H9 (cell line): ENCODE measurements around the gene ABCA3. TPM values are rescaled to one million over a fixed set of nuclear protein-coding genes. Genes with fewer than 3 reads are reported as not detected.

Source experiments
- DNase-seq: peaks from one replicate; pipeline ENCODE4 v3.0.0-alpha.2; 2017
- H2AFZ ChIP-seq: one replicate; pipeline ENCODE4 v1.6.1; 2013; ENCODE audit warnings: mild to moderate bottlenecking, low read length, control low read depth, moderate library complexity
- H2AK5ac ChIP-seq: 2 replicates; pipeline ENCODE4 v1.6.1; 2013; ENCODE audit warnings: low read length, control low read depth, mixed read lengths; ENCODE audit not compliant: insufficient read length
- H2BK120ac ChIP-seq: one replicate; pipeline ENCODE4 v1.6.1; 2013; ENCODE audit warnings: low read depth, mild to moderate bottlenecking, low read length, control low read depth, inconsistent platforms; ENCODE audit not compliant: poor library complexity, severe bottlenecking
- H2BK12ac ChIP-seq: 2 replicates; pipeline ENCODE4 v1.6.1; 2013; ENCODE audit warnings: low read length, control low read depth, mixed read lengths, low read depth; ENCODE audit not compliant: insufficient read length
- H2BK15ac ChIP-seq: 2 replicates; pipeline ENCODE4 v1.6.1; 2013; ENCODE audit warnings: low read depth, low read length, control low read depth
- H2BK20ac ChIP-seq: one replicate; pipeline ENCODE4 v1.6.1; 2013; ENCODE audit warnings: low read depth, mild to moderate bottlenecking, low read length, control low read depth, inconsistent platforms; ENCODE audit not compliant: poor library complexity, severe bottlenecking
- H2BK5ac ChIP-seq: 2 replicates; pipeline ENCODE4 v1.6.1; 2013; ENCODE audit warnings: low read length, control low read depth, mixed read lengths; ENCODE audit not compliant: insufficient read length
- H3K14ac ChIP-seq: 2 replicates; pipeline ENCODE4 v1.6.1; 2013; ENCODE audit warnings: low read length, control low read depth; ENCODE audit not compliant: insufficient read depth
- H3K18ac ChIP-seq: 2 replicates; pipeline ENCODE4 v1.6.1; 2013; ENCODE audit warnings: low read depth, mild to moderate bottlenecking, mixed read lengths, low read length, control low read depth; ENCODE audit not compliant: insufficient read length
- H3K23ac ChIP-seq: 2 replicates; pipeline ENCODE4 v1.6.1; 2013; ENCODE audit warnings: low read length, control low read depth, mixed read lengths, low read depth; ENCODE audit not compliant: insufficient read length
- H3K23me2 ChIP-seq: 2 replicates; pipeline ENCODE4 v1.6.1; 2013; ENCODE audit warnings: low read depth, mild to moderate bottlenecking, mixed read lengths, low read length, control low read depth; ENCODE audit not compliant: insufficient read length, poor library complexity, severe bottlenecking
- H3K27ac ChIP-seq: 2 replicates; pipeline ENCODE4 v1.5.1; 2013; ENCODE audit warnings: low read length, control low read depth, mixed read lengths, low read depth; ENCODE audit not compliant: insufficient read length
- H3K27me3 ChIP-seq: 2 replicates; pipeline ENCODE4 v1.6.1; 2013; ENCODE audit warnings: low read length, control low read depth, inconsistent platforms; ENCODE audit not compliant: insufficient read depth
- H3K4ac ChIP-seq: 2 replicates; pipeline ENCODE4 v1.6.1; 2013; ENCODE audit warnings: low read depth, mild to moderate bottlenecking, control low read depth, inconsistent platforms, low read length, moderate library complexity
- H3K4me1 ChIP-seq: 2 replicates; pipeline ENCODE4 v1.6.1; 2013; ENCODE audit warnings: low read length, control low read depth, inconsistent platforms; ENCODE audit not compliant: insufficient read depth
- H3K4me2 ChIP-seq: 2 replicates; pipeline ENCODE4 v1.6.1; 2013; ENCODE audit warnings: low read length, control low read depth, mixed read lengths; ENCODE audit not compliant: insufficient read length, insufficient read depth
- H3K56ac ChIP-seq: 2 replicates; pipeline ENCODE4 v1.6.1; 2013; ENCODE audit warnings: low read depth, mild to moderate bottlenecking, mixed read lengths, low read length, control low read depth; ENCODE audit not compliant: insufficient read length
- H3K79me1 ChIP-seq: 2 replicates; pipeline ENCODE4 v1.6.1; 2013; ENCODE audit warnings: low read depth, mild to moderate bottlenecking, moderate library complexity, low read length, control low read depth, inconsistent platforms; ENCODE audit not compliant: insufficient read depth, poor library complexity, severe bottlenecking
- H3K79me2 ChIP-seq: 2 replicates; pipeline ENCODE4 v1.6.1; 2013; ENCODE audit warnings: low read length, control low read depth, inconsistent platforms; ENCODE audit not compliant: insufficient read depth
- H3K9ac ChIP-seq: 2 replicates; pipeline ENCODE4 v1.6.1; 2013; ENCODE audit warnings: low read length, control low read depth, mixed read lengths; ENCODE audit not compliant: insufficient read length; ENCODE audit errors: extremely low read depth
- H3K9me3 ChIP-seq: one replicate; pipeline ENCODE4 v1.6.1; 2013; ENCODE audit warnings: low read depth, low read length, inconsistent platforms; ENCODE audit not compliant: control insufficient read depth
- H3T11ph ChIP-seq: one replicate; pipeline ENCODE4 v1.6.1; 2013; ENCODE audit warnings: mild to moderate bottlenecking, low read length, control low read depth, inconsistent platforms
- H4K20me1 ChIP-seq: one replicate; pipeline ENCODE4 v1.6.1; 2013; ENCODE audit not compliant: control insufficient read depth, insufficient read length, insufficient read depth
- H4K5ac ChIP-seq: 2 replicates; pipeline ENCODE4 v1.6.1; 2013; ENCODE audit warnings: low read depth, mild to moderate bottlenecking, mixed read lengths, low read length, control low read depth; ENCODE audit not compliant: insufficient read length
- H4K8ac ChIP-seq: replicated peaks from 2 replicates; pipeline ENCODE4 v1.6.1; 2013; ENCODE audit warnings: low read length, control low read depth, mixed read lengths, low read depth; ENCODE audit not compliant: insufficient read length
- H4K91ac ChIP-seq: 2 replicates; pipeline ENCODE4 v1.6.1; 2013; ENCODE audit warnings: low read depth, mild to moderate bottlenecking, moderate library complexity, mixed read lengths, low read length, control low read depth; ENCODE audit not compliant: insufficient read length
- H3K27ac Mint-ChIP-seq, 3 experiments: 2 replicates in 2 of 3; 3 replicates in 1 of 3; pipeline ENCODE4 v1.8.0; 2020 to 2021; ENCODE audit warnings: mixed read lengths in 3 of 3, mild to moderate bottlenecking in 1 of 3, moderate library complexity in 1 of 3
- H3K27me3 Mint-ChIP-seq: 2 replicates; pipeline ENCODE4 v1.8.0; 2021; ENCODE audit warnings: low read depth, mild to moderate bottlenecking, moderate library complexity, mixed read lengths
- H3K36me3 Mint-ChIP-seq, 3 experiments: 2 replicates in 2 of 3; 3 replicates in 1 of 3; pipeline ENCODE4 v1.8.0; 2020 to 2021; ENCODE audit warnings: low read depth in 3 of 3, mixed read lengths in 3 of 3; ENCODE audit not compliant: insufficient read depth in 1 of 3
- H3K4me1 Mint-ChIP-seq, 2 experiments: 2 replicates each; pipeline ENCODE4 v1.8.0; 2020; ENCODE audit warnings: mixed read lengths in 2 of 2
- H3K4me3 Mint-ChIP-seq, 2 experiments: 2 replicates in 1 of 2; 3 replicates in 1 of 2; pipeline ENCODE4 v1.8.0; 2020 to 2021; ENCODE audit warnings: mild to moderate bottlenecking in 2 of 2, mixed read lengths in 2 of 2, moderate library complexity in 1 of 2
- H3K9me3 Mint-ChIP-seq, 2 experiments: 2 replicates in 1 of 2; 3 replicates in 1 of 2; pipeline ENCODE4 v1.8.0; 2020; ENCODE audit warnings: mild to moderate bottlenecking in 2 of 2, mixed read lengths in 2 of 2, moderate library complexity in 1 of 2
- CTCF ChIP-seq: fragments of 200-600 bp; sonication (generic); conservative IDR thresholded peaks from 3 replicates; pipeline ENCODE4 v1.8.0; 2021; ENCODE audit warnings: antibody characterized with exemption, mild to moderate bottlenecking
- WGBS: extraction: QIAGEN DNeasy Blood & Tissue Kit; methylation state at CpG from one replicate; pipeline ENCODE4 v1.1.7; 2013; ENCODE audit warnings: missing lambda C conversion rate, low lambda C conversion rate, mixed read lengths; ENCODE audit not compliant: insufficient read length; ENCODE audit errors: extremely low coverage; 5-methylcytosine and 5-hydroxymethylcytosine counted together
- total RNA-seq: library from RNA; stranded (reverse); gene quantifications from 2 replicates; pipeline ENCODE4 v1.2.1, GENCODE V29; 2021

The ABCA3 gene
- total RNA-seq, 1 experiment from 2014 or later: 8.0 TPM

GRCh38 chr16:2253293-2253692, 87.2 kb downstream of the ABCA3 start:
- Histone ChIP-seq H3K23me2 (peaks cover 4% of the 10 kb centered on the region), H3K79me2 (no peaks in the 10 kb centered on the region; the same call in 1 of the 2 replicates), H3K9me3 (no peaks in the 10 kb centered on the region), H4K8ac (no peak overlapping the region), H4K20me1 (peaks cover 2% of the 10 kb centered on the region), H4K5ac (no peak overlapping the region), H3K4me2 (no peak overlapping the region), H4K91ac (no peak overlapping the region), H3K18ac (no peak overlapping the region), H3K14ac (no peak overlapping the region), H3K4me1 (no peaks in the 10 kb centered on the region), H3K56ac (no peak overlapping the region), H3K79me1 (no peaks in the 10 kb centered on the region), H3K9ac (no peak overlapping the region), H2BK120ac (no peak overlapping the region), H3K23ac (no peak overlapping the region), H3K27ac (no peak overlapping the region), H2BK20ac (no peak overlapping the region), H2BK5ac (no peak overlapping the region), H2BK12ac (no peak overlapping the region), H3T11ph (no peak overlapping the region), H2AK5ac (no peak overlapping the region), H3K27me3 (no peaks in the 10 kb centered on the region), H3K4ac (no peak overlapping the region), H2BK15ac (no peak overlapping the region), H2AFZ (no peak overlapping the region)
- Mint-ChIP-seq H3K4me1 (peaks cover 13 to 20% of the 10 kb centered on the region in 2 experiments), H3K9me3 (no peaks in the 10 kb centered on the region), H3K27ac (peak overlapping the region in 2 of 3 experiments; percentile 62 to 87; a peak in 5 of 7 replicates), H3K36me3 (peaks cover 45 to 70% (median 61%) of the 10 kb centered on the region in 3 experiments), H3K27me3 (no peaks in the 10 kb centered on the region), H3K4me3 (peak overlapping the region in 1 of 2 experiments; percentile 68; a peak in 3 of 5 replicates)
- no CpG with 5 or more reads among the region's 11 CpGs for WGBS
- peak; percentile 26 for DNase-seq
- TF ChIP-seq CTCF: no peak
